Calu3 (cell line): ENCODE data around the gene APLN. TPM values are rescaled to one million over a fixed set of nuclear protein-coding genes. Genes with fewer than 3 reads are reported as not detected.

Experiments used
- BruUV-seq: library from RNA; stranded (reverse); fragments of 400-500 nt; replicated peaks from 2 replicates; lab custom pipeline; 2021; lab: Mats Ljungman, UMichigan
- CTCF ChIA-PET: fragments of 300-600 bp; sonication (Branson Sonifier 250); formaldehyde crosslinking; loops from one replicate; lab custom pipeline; 2022; ENCODE audit warnings: antibody characterized with exemption; lab: Charles Lee
- DNase-seq: peaks from one replicate; pipeline ENCODE4 v3.0.0; 2022
- H3K27ac Mint-ChIP-seq: one replicate; pipeline ENCODE4 v1.8.0; 2022; ENCODE audit warnings: mixed read lengths; ENCODE audit not compliant: unreplicated experiment
- H3K27me3 Mint-ChIP-seq: one replicate; pipeline ENCODE4 v1.8.0; 2022; ENCODE audit warnings: mixed read lengths; ENCODE audit not compliant: unreplicated experiment
- H3K36me3 Mint-ChIP-seq: one replicate; pipeline ENCODE4 v1.8.0; 2022; ENCODE audit warnings: mild to moderate bottlenecking, moderate library complexity, mixed read lengths; ENCODE audit not compliant: insufficient read depth, unreplicated experiment
- H3K4me1 Mint-ChIP-seq: one replicate; pipeline ENCODE4 v1.8.0; 2022; ENCODE audit warnings: mild to moderate bottlenecking, low read depth, mixed read lengths; ENCODE audit not compliant: unreplicated experiment
- H3K4me3 Mint-ChIP-seq: one replicate; pipeline ENCODE4 v1.8.0; 2022; ENCODE audit warnings: mild to moderate bottlenecking, low read depth, moderate library complexity, mixed read lengths; ENCODE audit not compliant: unreplicated experiment
- H3K9me3 Mint-ChIP-seq: one replicate; pipeline ENCODE4 v1.8.0; 2022; ENCODE audit warnings: low read depth, mixed read lengths; ENCODE audit not compliant: unreplicated experiment
- CTCF ChIP-seq: fragments of 200-600 bp; IDR thresholded peaks from one replicate; pipeline ENCODE4 v1.8.0; 2022; ENCODE audit warnings: antibody characterized with exemption; ENCODE audit not compliant: unreplicated experiment
- intact Hi-C: fragments of 100-400 bp; cut with micrococcal nuclease; formaldehyde crosslinking; loops from one replicate; pipeline ENCODE4 v1.10.0; 2022; ENCODE audit not compliant: unreplicated experiment
- total RNA-seq: library from RNA; stranded (reverse); gene quantifications from 2 replicates; pipeline ENCODE4 v1.2.3, GENCODE V29; 2022

Gene APLN
- total RNA-seq, 1 experiment from 2014 or later, result 0.35 TPM

GRCh38 chrX:129646566-129647417 is 8.0 kb downstream of the APLN start:
- no peak overlapping the region for H3K4me3 Mint-ChIP-seq
- H3K27me3 Mint-ChIP-seq, result peaks cover 75% of the 10 kb centered on the region
- CTCF ChIA-PET, result no interaction called here

GRCh38 chrX:129642641-129643040 is 12.1 kb downstream of the APLN start:
- no TSS peak for BruUV-seq
- no peaks in the 10 kb centered on the region for H3K9me3 Mint-ChIP-seq
- H3K27me3 Mint-ChIP-seq, result peaks cover 55% of the 10 kb centered on the region
- no peak for TF ChIP-seq CTCF
- CTCF ChIA-PET, result no interaction called here
- no peak overlapping the region for H3K27ac Mint-ChIP-seq
- no peaks in the 10 kb centered on the region for H3K36me3 Mint-ChIP-seq
- intact Hi-C loops, result no loop called here
- H3K4me3 Mint-ChIP-seq, result no peak overlapping the region
- H3K4me1 Mint-ChIP-seq, result no peaks in the 10 kb centered on the region
- DNase-seq, result no peak

More at GRCh38 chrX:129646566-129647417, 8.0 kb downstream of the APLN start:
- no peaks in the 10 kb centered on the region for H3K9me3 Mint-ChIP-seq
- intact Hi-C loops, result no loop called here
- no peak for DNase-seq
- no TSS peak for BruUV-seq
- no peak overlapping the region for H3K27ac Mint-ChIP-seq
- no peak for TF ChIP-seq CTCF
- H3K36me3 Mint-ChIP-seq, result no peaks in the 10 kb centered on the region
- H3K4me1 Mint-ChIP-seq, result no peaks in the 10 kb centered on the region

GRCh38 chrX:129641941-129642340 is 12.8 kb downstream of the APLN start:
- BruUV-seq, result no TSS peak
- TF ChIP-seq CTCF, result no peak
- Mint-ChIP-seq H3K27ac (no peak overlapping the region), H3K36me3 (no peaks in the 10 kb centered on the region), H3K9me3 (no peaks in the 10 kb centered on the region), H3K27me3 (peaks cover 48% of the 10 kb centered on the region), H3K4me3 (no peak overlapping the region), H3K4me1 (no peaks in the 10 kb centered on the region)
- intact Hi-C loops, result no loop called here
- CTCF ChIA-PET, result no interaction called here
- DNase-seq, result no peak

GRCh38 chrX:129641469-129641868 is 13.3 kb downstream of the APLN start:
- intact Hi-C loops, result no loop called here
- Mint-ChIP-seq H3K4me1 (no peaks in the 10 kb centered on the region), H3K36me3 (no peaks in the 10 kb centered on the region), H3K27ac (no peak overlapping the region), H3K9me3 (no peaks in the 10 kb centered on the region), H3K27me3 (peaks cover 44% of the 10 kb centered on the region), H3K4me3 (no peak overlapping the region)
- TF ChIP-seq CTCF, result no peak
- no TSS peak for BruUV-seq
- DNase-seq, result no peak
- CTCF ChIA-PET, result no interaction called here
